MCF 10A (cell line): ENCODE results near the gene ATP2A2. TPM values are rescaled to one million over a fixed set of nuclear protein-coding genes. Genes with fewer than 3 reads are reported as not detected.
A peak's percentile ranks its signal among the peaks of the same experiment; 100 is the strongest.

Experiments used
- BruUV-seq: library from RNA; stranded (reverse); fragments of 400-500 nt; replicated peaks from 2 replicates; lab custom pipeline; 2021; lab: Mats Ljungman, UMichigan
- CTCF ChIA-PET: fragments of 300-600 bp; sonication (Branson Sonifier 250); formaldehyde crosslinking; extraction: SDS; loops from one replicate; lab custom pipeline; 2021; ENCODE audit warnings: antibody characterized with exemption, inconsistent platforms; lab: Yijun Ruan, JAX
- POLR2A ChIA-PET: fragments of 300-600, 350-650 bp; sonication (Branson Sonifier 250); formaldehyde crosslinking; extraction: SDS; loops from one replicate; lab custom pipeline; 2020; ENCODE audit warnings: antibody characterized with exemption, inconsistent platforms; lab: Yijun Ruan, JAX
- DNase-seq: peaks from one replicate; pipeline ENCODE4 v3.0.0-alpha.2; 2018; ENCODE audit not compliant: unreplicated experiment
- H3K27ac Mint-ChIP-seq: one replicate; pipeline ENCODE4 v1.8.0; 2022; ENCODE audit warnings: mild to moderate bottlenecking, low read depth, mixed read lengths; ENCODE audit not compliant: unreplicated experiment
- H3K27me3 Mint-ChIP-seq: one replicate; pipeline ENCODE4 v1.8.0; 2022; ENCODE audit warnings: mixed read lengths; ENCODE audit not compliant: insufficient read depth, unreplicated experiment
- H3K36me3 Mint-ChIP-seq: one replicate; pipeline ENCODE4 v1.8.0; 2022; ENCODE audit warnings: mild to moderate bottlenecking, moderate library complexity, mixed read lengths; ENCODE audit not compliant: insufficient read depth, unreplicated experiment
- H3K4me1 Mint-ChIP-seq: one replicate; pipeline ENCODE4 v1.8.0; 2022; ENCODE audit warnings: mixed read lengths; ENCODE audit not compliant: insufficient read depth, unreplicated experiment
- H3K4me3 Mint-ChIP-seq: one replicate; pipeline ENCODE4 v1.8.0; 2022; ENCODE audit warnings: mild to moderate bottlenecking, moderate library complexity, mixed read lengths; ENCODE audit not compliant: unreplicated experiment
- H3K9me3 Mint-ChIP-seq: one replicate; pipeline ENCODE4 v1.8.0; 2022; ENCODE audit warnings: mixed read lengths; ENCODE audit not compliant: unreplicated experiment
- CTCF ChIP-seq: fragments of 200-600 bp; IDR thresholded peaks from one replicate; pipeline ENCODE4 v1.8.0; 2022; ENCODE audit warnings: antibody characterized with exemption, mild to moderate bottlenecking; ENCODE audit not compliant: unreplicated experiment
- intact Hi-C: fragments of 100-400 bp; cut with micrococcal nuclease; formaldehyde crosslinking; loops from 2 replicates; pipeline ENCODE4 v1.14.1; 2022
- total RNA-seq: library from RNA; stranded (reverse); gene quantifications from 2 replicates; pipeline ENCODE4 v1.2.3, GENCODE V29; 2022

The ATP2A2 gene
- total RNA-seq, 1 experiment from 2014 or later: 272 TPM

- H3K9me3 Mint-ChIP-seq: no peaks in the 10 kb centered on the region
- H3K4me3 Mint-ChIP-seq: peak overlapping the region; percentile 87
- H3K4me1 Mint-ChIP-seq: peaks cover 22% of the 10 kb centered on the region
- H3K36me3 Mint-ChIP-seq: peaks cover 56% of the 10 kb centered on the region
- DNase-seq: no peak
- POLR2A ChIA-PET: interaction anchor here (0.6 to 6.5 kb wide), 19 partner anchors 7 to 288 kb away, joined by 3 to 120 read pairs (median 4); partner anchors contain the start of gene IFT81
- CTCF ChIA-PET: interaction anchor here (0.6 to 1.0 kb wide), 2 partner anchors 29 to 58 kb away, joined by 3 to 5 read pairs; no protein-coding TSS in a partner anchor
- intact Hi-C loops: loop anchor here (2.0 to 5.0 kb wide), 3 partner anchors 36 to 182 kb away; partner anchors contain the start of gene IFT81
- no peaks in the 10 kb centered on the region for H3K27me3 Mint-ChIP-seq
- peak overlapping the region; percentile 85 for H3K27ac Mint-ChIP-seq
- no peak for TF ChIP-seq CTCF
- BruUV-seq: TSS peak; percentile 28
These were observed 2.1 kb downstream of the ATP2A2 start for GRCh38 chr12:110282956-110283817.

DNA sequence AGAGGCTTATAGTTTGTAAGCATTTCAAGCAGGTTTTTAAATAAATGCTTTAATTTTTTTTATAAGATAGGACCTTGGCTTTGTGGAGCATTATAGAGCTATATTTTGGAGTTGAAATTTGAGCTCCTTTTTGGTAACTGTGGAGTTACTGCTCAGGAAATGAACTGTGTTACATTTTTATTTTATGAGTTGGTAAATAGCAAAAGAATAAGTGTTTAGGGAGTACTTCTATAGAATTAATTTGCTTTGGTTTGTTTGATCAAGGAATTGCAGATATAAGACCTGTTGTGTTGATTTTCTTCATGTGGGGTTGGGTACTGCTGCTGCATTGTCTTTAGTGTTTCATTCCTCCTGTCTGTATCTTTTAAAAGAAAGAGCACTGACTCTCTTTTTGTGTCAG, 3.5 kb downstream of the ATP2A2 start:
- H3K27ac Mint-ChIP-seq: peak overlapping the region; percentile 85
- no peak for TF ChIP-seq CTCF
- intact Hi-C loops: loop anchor here (5.0 kb wide), 2 partner anchors 37 to 162 kb away; partner anchors contain the start of gene IFT81
- H3K4me3 Mint-ChIP-seq: peak overlapping the region; percentile 87
- H3K4me1 Mint-ChIP-seq: peaks cover 34% of the 10 kb centered on the region
- peaks cover 69% of the 10 kb centered on the region for H3K36me3 Mint-ChIP-seq
- ChIA-PET POLR2A (interaction anchor here (0.6 to 2.1 kb wide), 12 partner anchors 12 to 286 kb away, joined by 3 to 16 read pairs (median 4); no protein-coding TSS in a partner anchor), CTCF (interaction anchor here (0.7 to 1.0 kb wide), 4 partner anchors 15 to 179 kb away, joined by 3 to 6 read pairs (median 3); no protein-coding TSS in a partner anchor)
- H3K27me3 Mint-ChIP-seq: no peaks in the 10 kb centered on the region
- no peaks in the 10 kb centered on the region for H3K9me3 Mint-ChIP-seq
- no peak for DNase-seq
- no TSS peak for BruUV-seq

GRCh38 chr12:110286623-110287022, 5.6 kb downstream of the ATP2A2 start:
- no peak for TF ChIP-seq CTCF
- Mint-ChIP-seq H3K9me3 (no peaks in the 10 kb centered on the region), H3K4me1 (peaks cover 28% of the 10 kb centered on the region), H3K27ac (no peak overlapping the region), H3K36me3 (peaks cover 86% of the 10 kb centered on the region), H3K4me3 (no peak overlapping the region), H3K27me3 (no peaks in the 10 kb centered on the region)
- no peak for DNase-seq
- ChIA-PET POLR2A (interaction anchor here (0.6 to 2.7 kb wide), 11 partner anchors 11 to 267 kb away, joined by 3 to 13 read pairs (median 4); partner anchors contain the start of genes ARPC3 and IFT81), CTCF (interaction anchor here (0.6 kb wide), 1 partner anchor 285 kb away, joined by 3 read pairs; no protein-coding TSS in a partner anchor)
- intact Hi-C loops: no loop called here
- BruUV-seq: no TSS peak

GRCh38 chr12:110287986-110288385, 6.9 kb downstream of the ATP2A2 start:
- CTCF ChIA-PET: interaction anchor here (0.6 to 1.5 kb wide), 9 partner anchors 8 to 143 kb away, joined by 3 to 5 read pairs (median 3); no protein-coding TSS in a partner anchor
- Mint-ChIP-seq H3K27ac (peak overlapping the region; percentile 66), H3K4me1 (peaks cover 28% of the 10 kb centered on the region), H3K36me3 (peaks cover 89% of the 10 kb centered on the region), H3K4me3 (no peak overlapping the region), H3K9me3 (no peaks in the 10 kb centered on the region), H3K27me3 (no peaks in the 10 kb centered on the region)
- TF ChIP-seq CTCF: no peak
- POLR2A ChIA-PET: interaction anchor here (0.7 to 2.7 kb wide), 4 partner anchors 39 to 161 kb away, joined by 3 to 13 read pairs (median 6); no protein-coding TSS in a partner anchor
- DNase-seq: no peak
- no TSS peak for BruUV-seq
- intact Hi-C loops: no loop called here
